Suppressor macrophage treated with lipopolysaccharide for 4 hours (primary cell): ENCODE measurements around the gene PLSCR5.

Experiments
- DNase-seq: peaks from one replicate; pipeline ENCODE4 v3.0.0-alpha.2; 2020

Gene PLSCR5

GRCh38 chr3:146543461-146544001 is 61.6 kb downstream of the PLSCR5 start:
- DNase-seq: peak; percentile 61

DNA sequence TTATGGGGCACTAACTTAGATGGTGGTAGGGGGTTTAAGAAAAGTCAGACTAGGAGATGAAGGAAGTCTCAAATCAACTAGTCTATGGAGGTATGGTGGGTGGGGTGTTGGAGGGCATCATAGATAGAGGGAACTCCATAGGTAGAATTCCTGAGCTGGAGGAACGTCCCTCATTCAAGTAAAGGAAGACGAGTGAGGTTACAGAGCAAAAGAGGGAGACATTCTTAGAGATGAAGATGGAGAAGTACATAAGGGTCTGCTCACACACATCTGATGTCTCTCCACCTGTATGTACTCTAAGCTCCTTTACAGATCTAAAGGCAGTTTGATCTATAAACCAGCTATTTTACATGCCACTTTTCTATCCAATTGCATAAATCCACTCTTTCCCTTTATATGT is 62.2 kb downstream of the PLSCR5 start:
- peak; percentile 64 for DNase-seq

DNA sequence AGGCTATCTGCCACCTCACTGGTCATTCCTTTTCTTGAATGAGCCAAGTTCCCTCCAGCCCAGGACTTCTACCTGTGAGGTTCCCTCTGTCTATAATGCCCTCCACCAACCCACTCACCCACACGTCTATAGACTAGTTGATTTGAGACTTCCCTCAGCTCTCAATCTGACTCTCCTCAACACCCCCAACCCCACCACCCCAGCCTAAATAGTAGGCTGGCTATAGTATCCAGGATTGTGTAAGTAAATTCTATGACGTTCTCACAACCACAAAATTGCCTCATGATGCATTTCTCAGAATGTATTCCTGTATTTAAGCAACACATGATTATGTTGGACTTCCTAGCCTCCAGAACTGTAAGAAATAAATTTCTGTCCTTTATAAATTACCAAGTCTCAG is 63.0 kb downstream of the PLSCR5 start:
- peak; percentile 94 for DNase-seq

- no peak for DNase-seq
Observed at GRCh38 chr3:146540978-146541377, 64.2 kb downstream of the PLSCR5 start.

- peak; percentile 80 for DNase-seq
Observed at GRCh38 chr3:146540236-146540635, 64.9 kb downstream of the PLSCR5 start.

- DNase-seq: no peak
Observed at GRCh38 chr3:146539315-146539714, 65.8 kb downstream of the PLSCR5 start.

DNA sequence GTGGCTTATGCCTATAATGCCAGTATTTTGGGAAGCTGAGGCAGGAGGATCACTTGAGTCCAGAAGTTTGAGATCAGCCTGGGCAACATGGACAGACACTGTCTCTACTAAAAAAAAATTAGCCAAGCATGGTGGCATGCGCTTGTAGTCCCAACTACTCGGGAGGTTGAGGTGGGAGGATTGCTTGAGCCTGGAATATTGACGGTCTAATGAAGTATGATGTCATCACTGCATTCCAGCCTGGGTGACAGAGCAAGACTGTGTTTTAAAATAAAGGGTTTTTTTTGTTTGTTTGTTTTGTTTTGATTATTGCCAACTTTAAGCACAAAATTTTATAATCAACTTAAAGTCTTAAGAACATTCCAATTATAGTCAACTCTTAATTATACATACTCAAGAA is 67.5 kb downstream of the PLSCR5 start:
- no peak for DNase-seq

- DNase-seq: no peak
Observed at GRCh38 chr3:146536681-146537080, 68.5 kb downstream of the PLSCR5 start.
